Cardiac fibroblast (primary cell): Measurements from ENCODE around the gene NUDCD3.

Experiments
- DNase-seq, 2 donors: peaks; one replicate each; pipeline versions ENCODE4 v3.0.0 to v3.0.0-alpha.2; 2010; ENCODE audit warnings: low read depth in 2 of 2
- H3K4me3 ChIP-seq, 2 donors: replicated peaks in 1 of 2; 1 replicate in 1 of 2; 2 replicates in 1 of 2; pipeline ENCODE4 v1.5.1; 2011; ENCODE audit warnings: low read depth in 2 of 2, low read length in 2 of 2, mild to moderate bottlenecking in 2 of 2, moderate library complexity in 1 of 2
- CTCF ChIP-seq: IDR thresholded peaks from one replicate; pipeline ENCODE4 v1.5.1; 2011; ENCODE audit warnings: low read depth, mild to moderate bottlenecking, low read length, inconsistent platforms

The NUDCD3 gene

GRCh38 chr7:44368455-44368854 lies 122.0 kb downstream of the NUDCD3 start:
- H3K4me3 ChIP-seq = no peak overlapping the region
- DNase-seq = no peak
- no peak for TF ChIP-seq CTCF

- no peak overlapping the region for H3K4me3 ChIP-seq
- no peak for DNase-seq
- no peak for TF ChIP-seq CTCF
Measured at GRCh38 chr7:44367475-44368043, 122.9 kb downstream of the NUDCD3 start.

GRCh38 chr7:44366986-44367385 lies 123.5 kb downstream of the NUDCD3 start:
- DNase-seq = no peak
- H3K4me3 ChIP-seq = no peak overlapping the region
- TF ChIP-seq CTCF = no peak

- no peak overlapping the region for H3K4me3 ChIP-seq
- no peak for DNase-seq
- no peak for TF ChIP-seq CTCF
Measured at GRCh38 chr7:44353668-44354067, 136.8 kb downstream of the NUDCD3 start.

- no peak overlapping the region for H3K4me3 ChIP-seq
- DNase-seq = peak in 1 of 2 donors; percentile 9
- TF ChIP-seq CTCF = peak; percentile 23
Measured at GRCh38 chr7:44348851-44349781, 141.3 kb downstream of the NUDCD3 start.

GRCh38 chr7:44348300-44348699 lies 142.2 kb downstream of the NUDCD3 start:
- no peak overlapping the region for H3K4me3 ChIP-seq
- DNase-seq = peak; percentile 44 to 70
- peak; percentile 71 for TF ChIP-seq CTCF
